ENCODE data around the gene FGFR1OP2.

Gene FGFR1OP2

GRCh38 chr12:26935636-26936378, 2.5 kb upstream of the FGFR1OP2 start:
- Histone ChIP-seq H3K27ac (no peak overlapping the region), H3K4me2 (peak overlapping the region; percentile 92; the same call in 1 of the 2 replicates), H3K4me1 (ENCODE audit: low read depth, poor library complexity, severe bottlenecking) (peaks cover 32% of the 10 kb centered on the region), H3K9ac (no peak overlapping the region), H4K20me1 (ENCODE audit: insufficient read depth) (no peaks in the 10 kb centered on the region), H2AFZ (ENCODE audit: low read depth) (no peak overlapping the region), H3K36me3 (ENCODE audit: insufficient read depth) (no peaks in the 10 kb centered on the region), H3K79me2 (ENCODE audit: insufficient read depth, low read depth) (peaks cover 64% of the 10 kb centered on the region), H3K4me3 (IDR thresholded peaks at IDR 0.05; ENCODE audit: insufficient read depth, low read depth, low read length) (no peak overlapping the region), H3K27me3 (ENCODE audit: insufficient read depth, low read depth) (no peaks in the 10 kb centered on the region)
- no peak for TF ChIP-seq CTCF (conservative IDR thresholded peaks at IDR 0.05; ENCODE audit: low read depth, low read length)

- no peaks in the 10 kb centered on the region for H3K36me3 ChIP-seq (ENCODE audit: insufficient read depth)
- H3K27ac ChIP-seq: peak overlapping the region; percentile 71
- TF ChIP-seq CTCF (conservative IDR thresholded peaks at IDR 0.05; ENCODE audit: low read depth, low read length): no peak
- H3K27me3 ChIP-seq (ENCODE audit: insufficient read depth, low read depth): no peaks in the 10 kb centered on the region
- H3K4me1 ChIP-seq (ENCODE audit: low read depth, poor library complexity, severe bottlenecking): peaks cover 42% of the 10 kb centered on the region
- H2AFZ ChIP-seq (ENCODE audit: low read depth): peak overlapping the region; percentile 84
- peak overlapping the region; percentile 92 for H3K4me2 ChIP-seq
- H3K4me3 ChIP-seq (IDR thresholded peaks at IDR 0.05; ENCODE audit: insufficient read depth, low read depth, low read length): no peak overlapping the region
- H4K20me1 ChIP-seq (ENCODE audit: insufficient read depth): no peaks in the 10 kb centered on the region
- H3K9ac ChIP-seq: peak overlapping the region; percentile 86
- H3K79me2 ChIP-seq (ENCODE audit: insufficient read depth, low read depth): peaks cover 74% of the 10 kb centered on the region
Measured at GRCh38 chr12:26936559-26937442, 1.5 kb upstream of the FGFR1OP2 start.

GRCh38 chr12:26937443-26937862, 817 bp upstream of the FGFR1OP2 start:
- H3K36me3 ChIP-seq (ENCODE audit: insufficient read depth): no peaks in the 10 kb centered on the region
- H3K4me3 ChIP-seq (IDR thresholded peaks at IDR 0.05; ENCODE audit: insufficient read depth, low read depth, low read length): no peak overlapping the region
- H3K4me1 ChIP-seq (ENCODE audit: low read depth, poor library complexity, severe bottlenecking): peaks cover 45% of the 10 kb centered on the region
- peak overlapping the region; percentile 84 for H2AFZ ChIP-seq (ENCODE audit: low read depth)
- H3K27me3 ChIP-seq (ENCODE audit: insufficient read depth, low read depth): no peaks in the 10 kb centered on the region
- no peak for TF ChIP-seq CTCF (conservative IDR thresholded peaks at IDR 0.05; ENCODE audit: low read depth, low read length)
- peaks cover 81% of the 10 kb centered on the region for H3K79me2 ChIP-seq (ENCODE audit: insufficient read depth, low read depth)
- peak overlapping the region; percentile 92 for H3K4me2 ChIP-seq
- no peaks in the 10 kb centered on the region; the same call in 1 of the 2 replicates for H4K20me1 ChIP-seq (ENCODE audit: insufficient read depth)
- H3K9ac ChIP-seq: peak overlapping the region; percentile 86
- H3K27ac ChIP-seq: peak overlapping the region; percentile 71

GRCh38 chr12:26938701-26939062, 412 bp downstream of the FGFR1OP2 start:
- H3K4me2 ChIP-seq: peak overlapping the region; percentile 94
- H3K27me3 ChIP-seq (ENCODE audit: insufficient read depth, low read depth): no peaks in the 10 kb centered on the region
- no peaks in the 10 kb centered on the region for H3K36me3 ChIP-seq (ENCODE audit: insufficient read depth)
- H3K79me2 ChIP-seq (ENCODE audit: insufficient read depth, low read depth): peaks cover 93% of the 10 kb centered on the region
- no peak overlapping the region for H3K4me3 ChIP-seq (IDR thresholded peaks at IDR 0.05; ENCODE audit: insufficient read depth, low read depth, low read length)
- peak overlapping the region; percentile 86; the same call in 1 of the 2 replicates for H3K9ac ChIP-seq
- no peak for TF ChIP-seq CTCF (conservative IDR thresholded peaks at IDR 0.05; ENCODE audit: low read depth, low read length)
- H3K27ac ChIP-seq: peak overlapping the region; percentile 71
- H4K20me1 ChIP-seq (ENCODE audit: insufficient read depth): no peaks in the 10 kb centered on the region; the same call in 1 of the 2 replicates
- peaks cover 53% of the 10 kb centered on the region for H3K4me1 ChIP-seq (ENCODE audit: low read depth, poor library complexity, severe bottlenecking)
- H2AFZ ChIP-seq (ENCODE audit: low read depth): peak overlapping the region; percentile 84
